Hypothalamus (tissue), 51 donors: ENCODE measurements around the gene VAMP4.
A peak's percentile ranks its signal among the peaks of the same experiment; 100 is the strongest.

ENCODE experiments used
- DNase-seq, 51 donors: peaks; one replicate each; lab custom pipeline; 2025; lab: John Stamatoyannopoulos, UW

The VAMP4 gene

GRCh38 chr1:171654201-171654941 lies 87.5 kb downstream of the VAMP4 start:
- peak in 2 of 51 donors; percentile 0 to 8 for DNase-seq

DNA sequence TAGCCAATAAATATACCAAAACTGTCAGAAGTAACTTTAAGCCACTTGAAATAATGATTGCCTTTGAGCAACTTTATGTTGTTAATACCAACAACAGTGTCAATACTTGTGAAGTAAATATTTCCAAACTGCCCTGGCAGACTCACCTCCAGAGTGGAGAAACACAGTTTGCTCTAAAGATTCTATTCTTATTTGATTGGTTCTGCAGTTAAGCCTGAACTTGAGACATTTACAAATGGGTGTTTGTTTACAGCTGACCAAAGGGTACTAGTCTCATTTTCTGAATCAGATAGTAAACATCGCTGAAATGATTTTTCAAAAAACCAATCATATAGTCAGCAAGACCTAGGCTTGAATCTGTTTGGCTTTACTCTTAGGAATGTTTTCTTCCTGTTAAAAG lies 88.1 kb downstream of the VAMP4 start:
- no peak for DNase-seq

- no peak for DNase-seq
Measured at GRCh38 chr1:171652234-171652822, 89.5 kb downstream of the VAMP4 start, which contains the start of gene MYOC. MYOC (minus strand) TSS chr1:171652688; CDS start chr1:171652611, 77 bp downstream.
